ENCODE measurements around the gene RABGAP1L. TPM values are rescaled to one million over a fixed set of nuclear protein-coding genes. Genes with fewer than 3 reads are reported as not detected.

Gene RABGAP1L
- total and polyA plus RNA-seq, 2 donors (not counting 3 experiments of a cell fraction or from before 2014, with no cell fraction given): 6.4 to 22.2 TPM

DNA sequence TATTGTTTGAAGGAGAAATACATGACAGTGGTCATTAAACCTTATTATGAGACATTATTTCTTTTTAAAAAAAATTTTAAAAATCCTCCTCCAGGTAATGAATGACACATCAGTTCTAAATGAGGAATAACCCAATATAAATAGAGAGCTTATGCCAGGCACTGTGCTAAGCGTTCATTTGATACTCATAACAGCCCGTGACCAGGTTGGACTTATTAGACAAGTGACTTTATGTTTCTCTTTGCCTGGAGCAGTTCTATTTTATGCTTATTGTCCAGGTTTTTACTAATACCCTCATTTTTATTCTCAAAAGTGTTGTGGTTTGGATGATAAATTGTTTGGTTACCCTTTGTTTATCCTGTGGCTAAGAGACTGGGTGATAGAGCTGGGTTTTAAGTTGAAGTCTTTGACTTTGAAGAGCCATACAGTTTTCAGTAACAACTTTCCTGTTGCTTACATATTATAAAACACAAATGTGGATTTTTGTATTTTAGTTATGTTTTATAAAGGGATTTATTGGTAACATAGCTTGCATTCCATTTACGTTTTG is 84.2 kb downstream of the RABGAP1L start:
- POLR2A ChIA-PET: no interaction called here
- Histone ChIP-seq H3K4me3 (replicated peaks in 1 of 3; ENCODE audit: insufficient read depth in 1 of 3, low read depth in 1 of 3, low read length in 3 of 3) (no peak overlapping the region), H3K79me2 (ENCODE audit: control insufficient read depth, insufficient read depth, low read length) (no peaks in the 10 kb centered on the region), H3K36me3 (ENCODE audit: control insufficient read depth in 2 of 2, extremely low read depth in 1 of 2, insufficient read depth in 2 of 2, low read length in 2 of 2) (no peaks in the 10 kb centered on the region), H3K4me2 (ENCODE audit: insufficient read depth, low read length) (no peak overlapping the region), H2AFZ (ENCODE audit: low read depth, low read length) (no peak overlapping the region), H3K4me1 (ENCODE audit: control insufficient read depth, extremely low read depth, insufficient read depth, low read length) (no peaks in the 10 kb centered on the region), H3K9me3 (replicated peaks; ENCODE audit: control insufficient read depth, insufficient read depth, low read length) (no peaks in the 10 kb centered on the region), H3K9ac (replicated peaks; ENCODE audit: extremely low read depth, insufficient read depth, low read length) (no peak overlapping the region), H3K27me3 (ENCODE audit: control insufficient read depth in 2 of 2, insufficient read depth in 2 of 2, low read length in 2 of 2) (no peaks in the 10 kb centered on the region), H3K27ac (ENCODE audit: insufficient read depth, low read depth, low read length) (no peak overlapping the region), H3K9me1 (replicated peaks; ENCODE audit: control insufficient read depth, extremely low read depth, insufficient read depth, low read length) (no peaks in the 10 kb centered on the region), H4K20me1 (replicated peaks; ENCODE audit: control insufficient read depth, extremely low read depth, insufficient read depth, low read length) (no peaks in the 10 kb centered on the region)
- dilution Hi-C loops (cut with MboI; ENCODE audit: extremely low pct_ligation_motif_present, low sequenced_read_pairs): no loop called here
- TF ChIP-seq MYC (IDR thresholded peaks at IDR 0.05; ENCODE audit: low read depth, low read length): no peak
- TF ChIP-seq MAX (IDR thresholded peaks at IDR 0.05; ENCODE audit: insufficient read depth, insufficient read length): no peak
- CTCF ChIA-PET: interaction anchor here (1.2 kb wide), 1 partner anchor 19 kb away, joined by 4 read pairs; no protein-coding TSS in a partner anchor
- no TSS peak for BruUV-seq (replicated peaks)
- intact Hi-C loops (cut with micrococcal nuclease): no loop called here
- DNase-seq (ENCODE audit: low read depth, low spot score) (no peak), FAIRE-seq (no peak)

- H3K4me2 ChIP-seq (ENCODE audit: insufficient read depth, low read length): no peak overlapping the region
- no TSS peak for BruUV-seq (replicated peaks)
- no peak for DNase-seq (ENCODE audit: low read depth, low spot score)
- H3K27me3 ChIP-seq (ENCODE audit: control insufficient read depth in 2 of 2, insufficient read depth in 2 of 2, low read length in 2 of 2): no peaks in the 10 kb centered on the region
- H3K79me2 ChIP-seq (ENCODE audit: control insufficient read depth, insufficient read depth, low read length): no peaks in the 10 kb centered on the region
- H3K4me3 ChIP-seq (replicated peaks in 1 of 3; ENCODE audit: insufficient read depth in 1 of 3, low read depth in 1 of 3, low read length in 3 of 3): no peak overlapping the region
- no peaks in the 10 kb centered on the region for H3K36me3 ChIP-seq (ENCODE audit: control insufficient read depth in 2 of 2, extremely low read depth in 1 of 2, insufficient read depth in 2 of 2, low read length in 2 of 2)
- no peaks in the 10 kb centered on the region for H3K4me1 ChIP-seq (ENCODE audit: control insufficient read depth, extremely low read depth, insufficient read depth, low read length)
- H3K9me3 ChIP-seq (replicated peaks; ENCODE audit: control insufficient read depth, insufficient read depth, low read length): no peaks in the 10 kb centered on the region
- H3K9me1 ChIP-seq (replicated peaks; ENCODE audit: control insufficient read depth, extremely low read depth, insufficient read depth, low read length): no peaks in the 10 kb centered on the region
- no peak for FAIRE-seq
- H4K20me1 ChIP-seq (replicated peaks; ENCODE audit: control insufficient read depth, extremely low read depth, insufficient read depth, low read length): no peaks in the 10 kb centered on the region
- CTCF ChIA-PET: interaction anchor here (1.2 kb wide), 1 partner anchor 18 kb away, joined by 4 read pairs; no protein-coding TSS in a partner anchor
- no peak overlapping the region for H2AFZ ChIP-seq (ENCODE audit: low read depth, low read length)
- dilution Hi-C loops (cut with MboI; ENCODE audit: extremely low pct_ligation_motif_present, low sequenced_read_pairs): no loop called here
- H3K27ac ChIP-seq (ENCODE audit: insufficient read depth, low read depth, low read length): no peak overlapping the region
- no peak overlapping the region for H3K9ac ChIP-seq (replicated peaks; ENCODE audit: extremely low read depth, insufficient read depth, low read length)
- POLR2A ChIA-PET: interaction anchor here (0.6 kb wide), 1 partner anchor 17 kb away, joined by 3 read pairs; no protein-coding TSS in a partner anchor
- TF ChIP-seq FOS (IDR thresholded peaks at IDR 0.05; ENCODE audit: borderline replicate concordance, insufficient read depth, low read length) (no peak), POLR2AphosphoS5 (IDR thresholded peaks at IDR 0.05; ENCODE audit: insufficient read depth, low read depth, low read length) (no peak), POLR2A (IDR thresholded peaks at IDR 0.05; ENCODE audit: low read depth, low read length) (no peak), MAX (IDR thresholded peaks at IDR 0.05; ENCODE audit: insufficient read depth, insufficient read length) (no peak), JUN (IDR thresholded peaks at IDR 0.05; ENCODE audit: borderline replicate concordance, insufficient read depth, insufficient read length, low read depth) (no peak), CTCF (IDR thresholded peaks at IDR 0.05; ENCODE audit: extremely low read depth in 1 of 2, insufficient read depth in 1 of 2, low read depth in 1 of 2, low read length in 2 of 2) (no peak)
- intact Hi-C loops (cut with micrococcal nuclease): no loop called here
Measured at GRCh38 chr1:174244017-174244416, 84.7 kb downstream of the RABGAP1L start.

All from endothelial cell of umbilical vein (primary cell).